Choroid plexus epithelial cell (primary cell): Measurements from ENCODE around the gene BDNF.

ENCODE experiments used
- DNase-seq: peaks from one replicate; pipeline ENCODE4 v3.0.0-alpha.2; 2010; ENCODE audit warnings: low read depth
- H3K4me3 ChIP-seq: 2 replicates; pipeline ENCODE4 v1.5.1; 2011; ENCODE audit warnings: low read depth, mild to moderate bottlenecking, control low read depth, low read length, moderate library complexity
- TF ChIP-seq, protein P1 (sequence below): conservative IDR thresholded peaks from 2 replicates; pipeline ENCODE4 v1.5.1; 2011; ENCODE audit warnings: low read depth, mild to moderate bottlenecking, control low read depth, inconsistent platforms, low read length, moderate library complexity

Gene BDNF

DNA sequence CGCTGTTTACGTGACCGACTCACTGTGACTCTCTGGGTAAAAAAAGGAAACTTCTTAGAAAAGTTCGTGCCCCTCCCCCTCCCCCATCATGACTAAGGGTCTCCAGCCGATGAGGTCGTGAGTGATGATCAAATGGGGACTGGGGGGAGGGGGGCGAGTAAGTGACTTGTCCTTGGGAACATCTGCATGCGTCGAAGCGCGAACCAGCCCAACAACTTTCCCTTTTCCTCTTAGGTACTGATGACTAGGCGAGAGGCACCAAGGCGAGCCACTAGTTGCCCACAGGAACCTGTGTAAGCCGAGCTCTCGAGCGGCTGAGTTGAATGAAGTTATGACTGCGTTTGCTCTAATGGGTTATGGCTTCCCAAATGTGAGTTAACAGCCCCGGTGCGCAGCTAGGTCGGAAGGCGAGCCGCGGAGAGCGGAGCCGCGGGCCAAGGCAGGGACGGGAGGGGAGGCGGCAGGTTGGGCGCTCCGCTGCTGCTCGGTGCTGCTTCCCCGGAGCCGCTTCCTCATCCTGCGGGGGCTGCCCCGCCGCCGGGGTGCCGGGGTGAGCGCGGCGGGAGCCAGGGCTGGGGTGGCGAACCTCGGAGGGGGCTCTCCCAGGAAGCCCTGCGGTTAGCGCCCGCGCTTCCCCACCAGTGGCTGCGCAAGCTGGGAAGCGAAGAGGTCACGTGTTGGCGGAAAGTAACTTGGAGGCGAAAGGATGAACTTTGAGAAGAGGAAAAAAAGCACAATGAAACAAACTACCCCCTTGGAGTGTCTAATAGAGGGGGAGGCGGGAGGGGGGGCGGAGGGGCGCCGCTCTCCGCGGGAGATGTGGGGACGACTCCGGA is 22.1 kb upstream of the BDNF start:
- H3K4me3 ChIP-seq: peak overlapping the region; percentile 65
- TF ChIP-seq, protein P1, sequence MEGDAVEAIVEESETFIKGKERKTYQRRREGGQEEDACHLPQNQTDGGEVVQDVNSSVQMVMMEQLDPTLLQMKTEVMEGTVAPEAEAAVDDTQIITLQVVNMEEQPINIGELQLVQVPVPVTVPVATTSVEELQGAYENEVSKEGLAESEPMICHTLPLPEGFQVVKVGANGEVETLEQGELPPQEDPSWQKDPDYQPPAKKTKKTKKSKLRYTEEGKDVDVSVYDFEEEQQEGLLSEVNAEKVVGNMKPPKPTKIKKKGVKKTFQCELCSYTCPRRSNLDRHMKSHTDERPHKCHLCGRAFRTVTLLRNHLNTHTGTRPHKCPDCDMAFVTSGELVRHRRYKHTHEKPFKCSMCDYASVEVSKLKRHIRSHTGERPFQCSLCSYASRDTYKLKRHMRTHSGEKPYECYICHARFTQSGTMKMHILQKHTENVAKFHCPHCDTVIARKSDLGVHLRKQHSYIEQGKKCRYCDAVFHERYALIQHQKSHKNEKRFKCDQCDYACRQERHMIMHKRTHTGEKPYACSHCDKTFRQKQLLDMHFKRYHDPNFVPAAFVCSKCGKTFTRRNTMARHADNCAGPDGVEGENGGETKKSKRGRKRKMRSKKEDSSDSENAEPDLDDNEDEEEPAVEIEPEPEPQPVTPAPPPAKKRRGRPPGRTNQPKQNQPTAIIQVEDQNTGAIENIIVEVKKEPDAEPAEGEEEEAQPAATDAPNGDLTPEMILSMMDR: no peak
- DNase-seq: peak; percentile 60

DNA sequence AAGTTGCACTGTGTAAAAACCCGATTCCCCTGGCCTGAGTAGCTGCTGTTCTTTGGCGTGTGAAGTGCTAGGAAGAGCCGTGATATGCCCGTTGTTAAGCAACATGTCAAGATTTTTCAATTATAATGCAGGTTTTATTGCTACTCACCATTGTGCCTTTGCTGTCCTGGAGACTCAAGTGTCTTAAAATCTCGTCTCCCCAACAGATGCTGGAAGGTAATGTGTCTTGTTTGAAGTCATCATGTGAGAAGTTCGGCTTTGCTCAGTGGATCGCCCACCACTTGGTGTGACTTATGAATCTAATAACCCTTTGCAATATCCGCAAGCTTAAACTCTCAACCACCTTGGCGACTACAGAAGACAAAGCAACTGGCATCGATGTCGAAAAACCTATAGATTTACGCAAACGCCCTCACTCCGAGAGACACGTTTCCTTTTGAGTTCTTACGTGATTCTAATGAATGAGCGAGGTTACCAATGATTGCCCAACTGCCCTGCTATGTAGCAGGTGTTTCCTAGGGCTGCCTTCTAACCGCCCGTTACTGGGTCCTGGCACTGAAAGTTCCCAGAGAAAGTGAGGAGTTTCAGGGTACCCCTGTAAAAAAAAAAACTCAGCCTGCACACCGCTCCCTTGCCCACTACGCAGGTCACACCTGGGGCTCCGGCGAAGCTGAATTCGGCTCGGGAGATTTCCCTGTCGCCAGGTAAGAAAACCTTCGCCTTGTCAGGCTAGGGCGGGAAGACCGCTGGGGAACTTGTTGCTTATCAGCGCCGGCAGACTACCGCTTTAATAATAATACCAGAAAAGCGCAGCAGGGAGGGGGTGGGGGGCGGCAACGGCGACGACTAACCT is 21.2 kb upstream of the BDNF start:
- H3K4me3 ChIP-seq: peak overlapping the region; percentile 65
- TF ChIP-seq, protein P1: no peak
- DNase-seq: no peak

DNA sequence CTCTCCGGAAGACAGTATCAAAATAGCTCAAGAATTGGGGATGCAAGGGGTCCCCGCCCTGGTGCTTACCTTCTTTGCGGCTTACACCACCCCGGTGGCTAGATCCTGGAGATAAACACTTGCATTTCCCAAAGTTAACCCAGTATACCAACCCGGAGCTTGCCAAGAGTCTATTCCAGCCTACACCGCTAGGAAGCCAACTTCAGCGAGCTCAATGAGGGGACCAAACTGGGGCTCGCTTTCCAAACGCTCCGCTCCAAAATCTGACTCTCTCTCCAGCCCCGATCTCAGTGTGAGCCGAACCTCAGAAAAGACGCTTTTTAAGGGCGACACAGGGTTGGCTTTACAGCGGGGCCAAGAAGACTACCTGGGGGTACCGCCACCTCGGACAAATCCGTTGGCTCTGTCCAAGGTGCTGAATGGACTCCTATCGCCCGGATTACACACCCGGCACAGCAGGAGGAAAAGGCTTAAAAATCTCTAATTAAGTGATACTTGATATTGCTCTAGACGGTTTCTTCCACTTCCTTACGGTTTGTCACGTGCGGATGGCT is 20.1 kb upstream of the BDNF start:
- DNase-seq: peak; percentile 69
- TF ChIP-seq, protein P1: peak; percentile 43
- no peak overlapping the region for H3K4me3 ChIP-seq

DNA sequence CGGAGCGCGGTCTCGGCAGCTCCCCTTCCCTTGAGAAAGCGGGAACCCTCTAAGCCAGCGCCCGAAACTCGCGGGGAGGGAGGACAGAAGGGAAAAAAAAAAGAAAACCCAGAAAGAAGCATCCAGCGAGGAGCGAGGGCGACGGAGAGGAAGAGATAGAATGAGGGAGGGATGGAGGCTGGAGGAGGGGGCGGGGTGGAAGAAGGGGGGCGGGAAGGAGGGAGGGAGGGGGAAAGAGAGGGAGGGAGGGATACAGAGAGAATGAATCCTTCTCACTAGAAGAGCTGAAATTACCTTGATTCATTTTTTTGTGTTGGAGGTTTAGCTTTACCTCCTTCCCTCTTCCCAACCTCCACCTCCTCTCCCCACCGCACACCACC is 19.3 kb upstream of the BDNF start:
- no peak for DNase-seq
- TF ChIP-seq, protein P1: no peak
- H3K4me3 ChIP-seq: peak overlapping the region; percentile 69

DNA sequence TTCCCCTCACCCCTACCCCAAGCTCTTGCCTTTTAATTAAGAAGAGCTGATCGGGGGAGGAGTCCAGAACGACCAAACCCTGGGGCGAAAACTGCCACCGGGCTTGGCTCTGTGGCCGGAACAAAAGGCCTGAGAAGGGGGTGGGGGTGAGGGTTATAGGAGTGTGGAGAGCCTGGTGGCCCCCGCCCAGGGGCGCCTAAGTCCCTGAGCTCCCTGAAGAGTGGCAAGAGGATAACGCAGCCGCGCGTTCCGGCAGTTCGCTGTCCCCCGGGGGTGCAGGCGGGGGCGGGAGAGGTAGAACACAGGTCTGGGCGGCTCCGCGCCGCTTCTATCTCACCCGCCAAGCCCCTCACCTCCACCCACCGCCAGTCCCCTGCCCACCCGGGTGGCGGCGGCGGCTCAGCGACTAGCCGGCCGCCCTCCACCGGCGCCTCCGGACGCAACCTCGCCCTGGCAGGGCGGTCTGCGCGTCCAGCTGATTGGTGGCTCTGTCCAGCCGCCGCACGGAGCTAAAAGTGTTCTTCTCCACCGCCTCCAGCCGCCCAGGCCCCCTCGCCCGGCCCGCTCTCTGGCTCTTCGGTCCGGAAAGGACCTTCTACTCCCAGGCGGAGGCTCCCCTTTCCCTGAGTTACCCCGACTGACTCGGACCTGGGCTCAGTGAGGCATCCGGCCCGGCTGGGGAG is 18.7 kb upstream of the BDNF start:
- peak overlapping the region; percentile 69 for H3K4me3 ChIP-seq
- TF ChIP-seq, protein P1: no peak
- DNase-seq: peak; percentile 57

DNA sequence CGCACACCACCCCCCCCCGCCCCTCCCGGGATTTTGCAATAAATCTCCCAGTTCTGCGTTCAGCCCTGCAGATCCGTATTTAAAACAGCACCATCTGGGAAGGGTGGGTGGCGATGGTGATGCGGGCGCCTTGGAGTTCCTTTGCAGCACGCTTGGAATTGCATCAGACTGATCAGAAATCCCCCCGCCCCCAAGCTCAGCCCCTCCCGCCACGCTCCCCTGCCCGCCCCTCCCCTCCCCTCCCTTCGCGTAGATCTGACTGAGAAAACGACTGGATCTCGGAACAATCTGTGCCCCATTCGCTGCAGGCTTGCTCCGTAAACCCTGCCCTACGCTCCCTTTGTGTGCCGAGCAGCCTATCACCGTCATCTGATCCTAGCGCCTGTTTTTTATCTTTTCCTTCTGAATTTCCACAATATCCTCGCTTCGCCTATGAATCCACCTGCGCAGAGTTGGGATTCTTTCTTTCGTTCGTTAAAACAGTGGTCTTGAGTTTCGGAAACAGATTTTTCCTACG is 18.1 kb upstream of the BDNF start:
- H3K4me3 ChIP-seq: peak overlapping the region; percentile 69

More for the DNA sequence above, 18.1 kb upstream of the BDNF start:
- DNase-seq: peak; percentile 93
- TF ChIP-seq, protein P1: no peak
